DMS153 treated with DMSO at 0.1 percent for 48 hours (cell line): ENCODE results near the gene ATAD1.
"Not testable (repeated sequence)": the region's sequence is repeated elsewhere in the genome, so short reads cannot be mapped to it uniquely, and the experiment has no call there.

Experiments used
- DNase-seq: peaks from one replicate; lab custom pipeline; 2025; ENCODE audit not compliant: unreplicated experiment; lab: John Stamatoyannopoulos, UW

Gene ATAD1

DNA sequence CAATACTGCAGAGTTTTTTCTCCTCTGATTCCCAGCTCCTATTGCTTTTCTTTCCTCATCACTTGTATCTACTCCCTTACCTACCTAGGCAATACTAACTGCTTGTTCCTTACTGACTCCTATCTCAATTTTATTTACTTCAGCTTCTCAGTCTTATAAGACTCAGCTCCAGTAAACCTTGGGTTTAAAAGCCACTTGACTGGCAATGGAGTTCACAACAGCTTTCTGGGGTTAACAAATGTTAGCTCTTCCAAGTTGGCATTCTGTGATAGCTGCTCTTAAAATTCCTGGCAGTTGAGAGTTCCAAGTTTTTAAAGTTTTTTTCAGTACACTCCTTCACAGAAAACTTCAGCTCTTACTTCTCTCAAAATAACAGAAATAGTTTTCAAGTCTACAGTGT is 14.2 kb downstream of the ATAD1 start:
- DNase-seq: no peak

DNA sequence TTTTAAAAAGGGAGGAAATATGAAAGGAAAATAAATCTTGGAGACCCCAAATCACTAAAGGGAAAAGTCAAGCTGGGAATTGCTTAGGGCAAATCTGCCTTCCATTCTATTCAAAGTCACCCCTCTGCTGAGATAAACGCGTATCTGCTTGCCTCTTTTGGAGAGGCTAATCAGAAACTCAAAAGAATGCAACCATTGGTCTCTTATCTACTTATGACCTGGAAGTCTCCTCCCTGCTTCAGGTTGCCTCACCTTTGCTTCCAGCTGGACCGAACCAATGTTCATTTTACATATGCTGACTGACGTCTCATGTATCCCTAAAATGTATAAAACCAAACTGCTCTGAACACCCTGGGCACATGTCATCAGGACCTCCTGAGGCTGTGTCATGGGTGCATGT is 14.7 kb downstream of the ATAD1 start:
- no peak for DNase-seq

DNA sequence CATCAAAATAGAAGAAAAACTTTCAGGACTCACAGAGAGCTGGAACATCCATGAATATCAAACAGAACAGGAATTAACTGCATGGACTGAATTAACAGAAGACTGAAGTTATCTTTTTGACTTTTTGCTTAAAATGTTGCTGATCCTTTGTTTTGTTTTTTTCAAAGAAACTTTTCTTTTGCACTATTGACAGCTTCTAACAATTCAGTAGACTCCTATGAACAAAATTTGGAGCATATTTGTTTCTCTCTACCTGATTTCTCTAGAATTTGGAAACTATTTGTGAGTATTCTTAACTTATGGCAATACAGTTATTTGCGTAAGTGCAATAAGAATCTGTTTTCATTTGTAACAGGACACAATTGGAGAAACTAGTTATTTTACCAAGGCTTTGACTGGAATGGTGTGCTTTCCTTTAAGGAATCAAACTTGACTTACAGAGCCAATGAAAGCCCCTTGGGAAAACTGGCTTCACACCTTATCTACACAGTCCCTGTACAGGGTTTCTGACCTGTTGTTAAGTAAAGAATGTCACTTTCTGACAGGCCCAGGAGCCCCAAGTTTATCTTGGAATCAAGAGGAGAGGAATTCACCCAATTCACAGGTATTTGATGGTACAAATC is 16.1 kb downstream of the ATAD1 start:
- not testable (repeated sequence) for DNase-seq

DNA sequence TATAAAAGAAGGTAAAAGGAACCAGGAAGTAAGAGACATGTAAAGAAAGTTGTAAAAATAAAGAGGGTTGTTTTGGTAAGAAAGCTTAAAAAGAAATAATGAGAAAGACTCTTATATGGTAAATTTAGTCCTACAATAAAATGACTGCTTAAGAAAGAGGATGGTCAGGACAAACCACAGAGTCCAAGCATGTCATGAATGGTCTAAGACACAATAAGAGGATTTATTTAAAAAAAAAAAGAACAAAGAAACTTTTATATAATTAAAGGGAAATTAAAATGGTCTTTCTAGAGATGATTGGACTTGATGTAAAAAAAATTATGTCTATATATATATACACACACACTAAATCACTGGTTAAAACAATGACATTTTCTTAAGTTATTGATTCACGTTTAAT is 18.2 kb downstream of the ATAD1 start:
- DNase-seq: no peak

DNA sequence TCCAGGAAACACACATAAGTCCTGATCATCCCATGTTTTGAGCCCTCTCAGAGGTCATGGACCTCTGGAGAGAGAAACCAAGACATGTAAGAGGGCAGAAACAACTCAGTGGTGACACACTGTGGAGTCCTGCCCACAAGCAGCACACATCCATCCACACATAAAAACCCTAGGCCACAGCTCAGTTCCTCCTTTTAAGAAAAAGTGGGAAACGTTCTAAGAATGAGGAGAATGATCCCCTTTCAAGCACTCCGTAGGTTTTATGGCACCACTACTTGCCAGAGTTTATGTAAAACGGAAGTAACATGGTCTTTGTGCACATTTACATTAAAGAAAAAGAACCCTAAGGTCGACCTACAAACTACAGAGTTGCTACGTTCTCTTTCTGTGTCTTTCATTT is 19.9 kb downstream of the ATAD1 start:
- no peak for DNase-seq

DNA sequence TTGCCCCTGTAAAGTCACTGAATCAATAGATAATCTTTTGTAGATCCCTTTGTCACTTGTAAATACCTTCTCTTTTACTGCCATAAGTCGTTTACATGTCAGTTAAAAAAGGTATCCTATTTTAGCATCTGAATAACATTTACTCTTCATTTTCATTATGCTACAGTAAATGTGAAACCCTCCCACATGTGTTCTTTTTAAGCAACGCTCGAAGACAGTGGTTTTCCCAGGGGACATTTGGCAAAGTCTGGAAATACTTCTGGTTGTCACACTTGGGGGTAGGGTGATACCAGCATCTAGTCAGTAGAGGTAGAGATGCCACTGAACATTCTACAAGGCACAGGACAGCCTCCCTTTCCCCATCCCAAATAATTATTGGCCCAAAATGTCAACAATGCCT is 23.7 kb downstream of the ATAD1 start:
- DNase-seq: no peak

DNA sequence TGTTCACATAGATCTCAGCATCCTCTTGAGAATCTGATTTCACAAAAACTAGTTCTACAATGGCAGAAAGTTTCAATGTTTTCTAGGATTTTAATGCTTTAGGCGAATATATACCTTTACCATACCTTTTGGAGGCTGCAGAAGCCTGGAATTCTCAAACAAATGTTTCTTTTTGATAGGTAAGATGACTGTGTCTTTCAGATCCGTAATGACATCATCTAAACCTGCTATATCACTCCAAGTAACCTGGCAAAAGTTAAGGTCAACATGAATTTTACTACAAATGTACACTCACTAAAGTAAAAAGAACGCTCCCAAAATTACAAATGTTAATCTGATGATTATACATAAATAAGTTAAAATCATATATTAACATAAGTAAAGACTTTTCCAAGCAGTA is 27.8 kb downstream of the ATAD1 start:
- DNase-seq: no peak

DNA sequence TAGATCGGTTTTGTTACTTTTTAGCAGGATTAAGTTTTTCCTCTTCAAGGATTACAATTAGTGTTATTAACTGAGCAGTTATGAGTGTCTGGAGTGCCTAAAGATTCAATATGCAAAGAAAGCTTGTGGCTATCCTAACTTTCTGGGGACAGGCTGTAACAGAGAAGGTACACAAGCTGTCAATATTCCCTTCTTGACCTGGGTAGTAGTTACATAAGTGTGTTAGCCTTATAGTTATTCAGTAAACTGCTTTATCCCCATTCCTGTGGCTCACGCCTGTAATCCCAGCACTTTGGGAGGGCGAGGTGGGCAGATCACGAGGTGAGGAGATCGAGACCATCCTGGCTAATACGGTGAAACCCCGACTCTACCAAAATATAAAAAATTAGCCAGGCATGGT is 31.6 kb downstream of the ATAD1 start:
- DNase-seq: no peak

DNA sequence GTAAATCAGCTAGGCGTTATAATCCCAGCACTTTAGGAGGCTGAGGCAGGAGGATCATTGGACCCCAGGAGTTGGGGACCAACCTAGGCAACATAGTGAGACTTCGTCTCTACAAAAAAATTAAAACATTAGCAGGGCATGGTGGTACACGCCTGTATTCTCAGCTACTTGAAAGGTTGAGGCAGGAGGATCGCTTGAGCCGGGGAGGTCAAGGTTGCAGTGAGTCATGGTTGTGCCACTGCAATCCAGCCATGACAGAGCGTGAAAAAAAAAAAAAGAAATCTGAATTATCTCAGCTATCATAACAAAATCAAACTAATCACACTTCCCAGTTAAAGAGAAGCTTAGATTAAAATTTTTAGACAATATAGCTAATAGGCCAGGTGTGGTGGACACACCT is 35.3 kb downstream of the ATAD1 start:
- DNase-seq: no peak

DNA sequence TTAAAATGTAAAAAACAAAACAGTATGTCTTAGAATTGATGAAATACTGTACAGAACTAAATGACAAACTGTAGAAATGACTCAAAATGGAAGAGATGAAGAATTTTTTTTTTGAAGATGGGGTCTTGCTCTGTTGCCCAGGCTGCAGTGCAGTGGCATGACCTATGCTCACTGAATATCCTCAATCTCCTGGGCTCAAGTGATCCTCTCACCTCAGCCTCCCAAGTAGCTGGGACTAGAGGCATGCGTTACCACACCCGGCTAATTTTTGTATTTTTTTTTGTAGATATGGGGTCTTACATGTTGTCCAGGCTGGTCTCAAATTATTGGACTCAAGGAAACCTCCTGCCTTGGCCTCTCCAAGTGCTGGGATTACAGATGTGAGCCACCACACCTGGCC is 36.5 kb downstream of the ATAD1 start:
- no peak for DNase-seq

DNA sequence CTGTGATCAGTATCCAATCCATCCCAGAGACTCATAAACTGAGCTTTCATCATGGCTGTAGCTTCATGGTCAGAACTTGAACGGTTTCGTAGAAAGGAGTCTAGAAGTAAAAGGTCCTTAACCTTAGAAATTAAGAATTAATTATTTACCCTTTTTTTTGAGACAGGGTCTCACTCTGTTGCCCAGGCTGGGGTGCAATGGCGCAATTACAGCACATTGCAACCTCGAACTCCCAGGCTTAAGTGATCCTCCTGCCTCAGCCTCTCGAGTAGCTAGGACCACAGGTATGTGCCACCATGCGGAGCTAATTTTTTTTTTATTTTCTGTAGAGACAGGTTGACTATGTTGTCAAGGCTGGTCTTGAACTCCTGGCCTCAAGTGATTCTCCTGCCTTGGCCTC is 41.7 kb downstream of the ATAD1 start:
- DNase-seq: no peak

DNA sequence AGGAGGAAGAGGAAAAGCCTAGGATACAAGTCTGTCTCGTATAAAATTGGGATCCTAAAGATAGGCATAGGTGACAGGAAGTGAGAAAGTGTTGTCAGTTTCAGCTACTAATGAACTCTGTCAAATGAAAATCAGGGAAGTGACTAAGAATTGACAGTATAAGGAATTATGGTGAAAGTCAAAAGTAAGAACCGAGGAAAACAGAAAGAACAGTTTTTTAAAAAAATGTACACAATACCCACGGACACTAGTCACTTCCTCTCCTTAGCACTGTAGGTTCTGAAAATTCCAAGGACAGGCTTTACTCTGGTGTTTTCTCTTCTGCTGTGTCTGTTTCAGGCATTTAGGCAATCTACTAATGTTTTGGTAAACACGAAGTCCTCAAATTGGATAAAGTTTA is 42.3 kb downstream of the ATAD1 start:
- no peak for DNase-seq

DNA sequence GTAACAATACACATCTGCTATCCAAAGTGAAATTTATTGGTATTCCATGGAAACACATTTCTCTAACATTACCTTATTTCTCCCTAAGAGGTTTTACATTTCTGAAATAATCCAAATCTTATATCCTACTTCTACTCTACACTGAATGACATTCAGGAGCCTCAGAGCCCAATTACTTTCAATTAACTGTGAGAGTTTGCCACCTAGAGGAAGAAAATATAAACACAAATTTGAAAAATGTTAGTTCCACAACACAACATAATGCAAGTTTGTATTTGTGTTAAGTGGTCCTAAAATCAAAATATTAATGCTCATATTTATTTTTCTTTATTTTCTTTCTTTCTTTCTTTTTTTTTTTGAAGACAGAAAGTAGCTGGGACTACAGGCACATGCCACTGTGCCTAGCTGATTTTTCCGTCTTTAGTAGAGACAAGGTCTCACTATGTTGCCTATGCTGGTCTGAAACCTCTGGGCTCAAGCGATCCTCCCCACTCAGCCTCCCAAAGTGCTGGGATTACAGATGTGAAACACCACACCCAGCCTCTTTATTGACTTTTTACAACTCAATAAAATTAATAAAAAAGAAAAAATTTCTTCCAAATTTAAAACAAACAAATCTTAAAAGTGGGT is 46.0 kb downstream of the ATAD1 start:
- DNase-seq: peak; percentile 18

DNA sequence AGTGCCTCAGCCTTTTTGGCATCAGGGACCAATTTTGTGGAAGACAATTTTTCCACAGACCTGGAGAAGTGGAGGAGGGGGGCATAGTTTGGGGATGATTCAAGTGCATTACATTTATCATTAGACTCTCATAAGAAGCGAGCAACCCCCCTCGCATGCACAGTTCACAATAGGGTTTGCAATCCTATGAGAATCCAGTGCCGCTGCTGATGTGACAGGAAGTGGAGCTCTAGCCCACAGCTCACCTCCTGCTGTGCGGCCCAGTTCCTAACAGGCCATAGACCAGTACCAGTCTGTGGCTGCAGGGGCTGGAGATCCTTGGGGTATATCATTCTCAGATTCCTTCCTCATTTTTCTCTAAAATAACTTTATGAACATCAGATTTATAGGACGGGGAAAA is 50.8 kb downstream of the ATAD1 start:
- DNase-seq: no peak

DNA sequence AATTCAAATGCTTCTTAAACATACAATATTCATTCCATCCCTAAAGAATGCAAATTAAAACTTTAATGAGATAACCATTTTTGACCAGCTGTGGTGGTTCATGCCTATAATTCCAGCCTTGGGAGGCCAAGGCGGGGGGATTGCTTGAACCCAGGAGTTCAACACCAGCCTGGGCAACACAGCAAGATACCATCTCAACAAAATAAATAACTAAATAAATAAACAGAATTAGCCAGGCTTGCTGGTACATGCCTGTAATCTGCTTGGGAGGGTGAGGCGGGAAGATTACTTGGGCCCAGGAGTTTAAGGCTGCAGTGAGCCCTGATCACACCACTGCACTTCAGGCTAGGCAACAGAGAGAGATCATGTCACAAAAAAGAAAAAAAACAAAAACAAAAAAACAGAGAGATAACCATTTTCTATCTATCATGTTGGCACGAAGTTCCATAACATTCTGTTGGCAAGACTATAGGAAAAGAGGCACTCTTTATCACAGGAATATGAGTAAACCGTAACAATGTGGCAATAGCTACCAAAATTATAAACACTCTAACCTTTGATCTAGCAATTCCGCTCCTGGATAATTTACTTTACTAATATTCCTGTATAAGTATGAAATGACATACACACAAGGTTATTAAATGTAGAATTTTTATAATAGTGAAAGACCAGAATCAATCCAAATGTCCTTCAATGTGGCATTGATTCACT is 52.2 kb downstream of the ATAD1 start:
- no peak for DNase-seq

DNA sequence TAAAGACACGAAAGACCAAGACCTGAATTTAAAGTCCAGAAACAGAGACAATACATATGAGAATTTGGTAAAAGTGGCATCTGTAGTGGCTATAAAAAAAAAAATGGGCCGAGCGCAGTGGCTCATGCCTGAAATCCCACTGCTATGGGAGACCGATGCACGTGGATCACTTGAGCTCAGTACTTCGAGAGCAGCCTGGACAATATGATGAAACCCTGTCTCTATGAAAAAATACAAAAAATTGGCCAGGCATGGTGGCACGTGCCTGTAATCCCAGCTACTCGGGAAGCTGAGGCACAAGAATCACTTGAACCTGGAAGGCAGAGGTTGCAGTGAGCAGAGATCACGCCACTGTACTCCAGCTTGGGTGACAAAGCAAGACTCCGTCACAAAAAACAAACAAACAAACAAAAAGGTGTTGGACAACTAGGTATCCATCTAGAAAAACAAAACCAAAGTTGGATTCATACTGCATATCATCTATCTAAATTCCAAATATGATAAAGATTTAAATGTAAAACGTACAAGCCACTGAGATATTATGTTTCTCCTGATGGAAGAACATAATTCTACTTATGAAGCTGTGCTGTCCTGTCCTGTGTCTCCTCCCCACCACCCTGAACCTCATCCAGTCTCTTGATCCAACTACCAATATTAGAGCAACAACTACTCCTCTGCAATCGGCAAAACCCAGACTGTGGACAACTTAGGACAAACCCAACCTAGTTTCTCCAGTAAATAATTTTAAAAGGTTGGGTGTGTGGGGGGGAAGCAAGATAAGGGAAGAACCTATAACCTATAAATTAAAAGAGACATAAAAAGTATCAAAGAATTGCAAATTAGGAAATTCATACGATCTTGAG is 53.7 kb downstream of the ATAD1 start:
- DNase-seq: no peak

DNA sequence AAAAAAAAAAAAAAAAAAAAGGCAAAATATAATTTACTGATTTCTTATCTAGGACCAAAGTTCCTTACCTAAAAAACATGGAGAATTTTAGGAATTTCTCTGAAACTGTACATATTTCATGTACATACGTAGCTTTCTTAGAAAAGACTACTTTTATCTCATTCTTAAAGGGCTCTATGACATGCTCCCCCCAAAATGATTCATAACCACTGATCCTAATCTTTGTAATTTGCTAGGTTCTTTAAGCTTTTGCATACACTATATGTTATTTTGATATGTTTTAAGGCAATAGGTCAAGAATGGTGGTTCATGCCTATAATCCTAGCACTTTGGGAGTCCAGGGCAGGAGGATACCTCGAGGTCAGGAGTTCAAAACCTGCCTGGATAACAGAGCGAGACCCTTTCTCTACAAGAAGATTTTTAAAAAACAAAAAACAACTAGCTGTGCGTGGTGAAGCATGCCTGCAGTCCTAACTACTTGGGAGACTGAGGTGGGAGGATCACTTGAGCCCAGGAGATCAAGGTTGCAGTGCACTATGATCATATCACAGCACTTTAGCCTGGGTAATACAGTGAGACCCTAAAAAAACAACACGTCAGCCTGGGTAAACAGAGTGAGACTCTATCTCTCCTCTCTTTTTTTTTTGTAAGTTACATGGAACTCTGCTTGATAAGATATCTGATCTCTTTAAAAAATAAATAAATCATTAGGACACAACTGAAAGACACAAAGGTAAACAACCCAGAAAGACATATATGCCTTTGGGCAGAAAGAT is 54.8 kb downstream of the ATAD1 start:
- DNase-seq: no peak

DNA sequence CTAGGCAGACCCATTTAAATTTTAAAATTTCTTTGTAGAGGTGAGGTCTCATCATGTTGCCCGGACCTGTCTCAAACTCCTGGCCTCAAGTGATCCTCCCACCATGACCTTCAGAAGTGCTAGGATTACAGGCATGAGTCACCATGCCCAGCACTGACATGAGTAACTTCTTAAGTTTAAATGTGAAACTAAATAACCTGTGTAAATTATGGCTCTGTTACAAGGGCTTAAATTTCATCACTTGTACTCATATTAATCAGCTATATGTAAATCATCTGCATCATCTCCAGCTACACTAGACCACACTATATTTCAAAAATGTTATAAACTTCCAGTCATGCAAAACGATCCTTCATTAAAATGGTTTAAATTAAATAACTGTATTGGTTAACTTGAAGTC is 56.1 kb downstream of the ATAD1 start:
- DNase-seq: no peak

DNA sequence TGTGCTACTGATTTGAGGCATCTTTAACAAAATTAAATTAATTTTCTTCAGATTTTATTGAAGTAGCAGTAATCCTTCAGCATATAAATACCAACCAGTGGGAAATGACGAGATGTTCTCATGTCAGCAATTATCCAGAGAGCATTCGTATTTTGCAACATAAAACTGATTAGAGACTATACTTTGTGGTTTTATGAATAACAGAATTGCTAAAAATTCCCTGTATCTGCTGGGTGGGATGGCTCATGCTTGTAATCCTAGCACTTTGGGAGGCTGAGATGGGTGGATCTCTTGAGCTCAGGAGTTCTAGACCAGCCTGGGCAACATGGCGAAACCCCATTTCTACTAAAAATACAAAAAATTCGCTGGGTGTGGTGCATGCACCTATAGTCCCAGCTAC is 56.9 kb downstream of the ATAD1 start:
- no peak for DNase-seq

DNA sequence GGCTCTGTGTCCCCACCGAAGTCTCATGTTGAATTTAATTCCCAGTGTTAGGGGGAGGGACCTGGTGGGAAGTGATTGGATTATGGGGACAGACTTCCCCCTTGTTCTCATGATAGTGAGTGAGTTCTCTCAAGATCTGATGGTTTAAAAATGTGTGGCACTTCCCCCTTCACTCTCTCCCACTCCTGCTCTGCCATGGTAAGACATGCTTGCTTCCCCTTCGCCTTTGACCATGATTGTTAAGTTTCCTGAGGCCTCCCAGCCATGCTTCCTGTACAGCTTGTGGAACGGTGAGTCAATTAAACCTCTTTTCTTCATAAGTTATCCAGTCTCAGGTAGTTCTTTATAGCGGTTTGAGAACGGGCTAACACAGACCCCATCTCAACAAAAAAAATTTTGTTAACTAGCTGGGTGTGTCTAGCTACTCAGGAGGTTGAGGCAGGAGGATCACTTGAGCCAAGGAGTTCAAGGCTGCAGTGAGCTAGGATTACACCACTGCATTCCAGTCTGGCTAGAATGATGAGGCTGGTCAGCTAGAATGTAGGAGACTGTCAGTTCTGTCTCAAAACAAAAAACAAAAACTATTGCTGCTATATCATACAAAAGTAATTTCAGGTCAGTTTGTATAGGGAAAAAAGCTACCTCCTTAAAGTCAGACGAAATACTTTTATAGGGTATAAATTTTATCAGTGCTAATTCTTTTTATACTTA is 57.7 kb downstream of the ATAD1 start:
- DNase-seq: no peak
